H9 (cell line): ENCODE measurements around the gene VWF. TPM values are rescaled to one million over a fixed set of nuclear protein-coding genes. Genes with fewer than 3 reads are reported as not detected.

Source experiments
- DNase-seq: peaks from one replicate; pipeline ENCODE4 v3.0.0-alpha.2; 2017
- H2AFZ ChIP-seq: one replicate; pipeline ENCODE4 v1.6.1; 2013; ENCODE audit warnings: mild to moderate bottlenecking, low read length, control low read depth, moderate library complexity
- H2AK5ac ChIP-seq: 2 replicates; pipeline ENCODE4 v1.6.1; 2013; ENCODE audit warnings: low read length, control low read depth, mixed read lengths; ENCODE audit not compliant: insufficient read length
- H2BK120ac ChIP-seq: one replicate; pipeline ENCODE4 v1.6.1; 2013; ENCODE audit warnings: low read depth, mild to moderate bottlenecking, low read length, control low read depth, inconsistent platforms; ENCODE audit not compliant: poor library complexity, severe bottlenecking
- H2BK12ac ChIP-seq: 2 replicates; pipeline ENCODE4 v1.6.1; 2013; ENCODE audit warnings: low read length, control low read depth, mixed read lengths, low read depth; ENCODE audit not compliant: insufficient read length
- H2BK15ac ChIP-seq: 2 replicates; pipeline ENCODE4 v1.6.1; 2013; ENCODE audit warnings: low read depth, low read length, control low read depth
- H2BK20ac ChIP-seq: one replicate; pipeline ENCODE4 v1.6.1; 2013; ENCODE audit warnings: low read depth, mild to moderate bottlenecking, low read length, control low read depth, inconsistent platforms; ENCODE audit not compliant: poor library complexity, severe bottlenecking
- H2BK5ac ChIP-seq: 2 replicates; pipeline ENCODE4 v1.6.1; 2013; ENCODE audit warnings: low read length, control low read depth, mixed read lengths; ENCODE audit not compliant: insufficient read length
- H3K14ac ChIP-seq: 2 replicates; pipeline ENCODE4 v1.6.1; 2013; ENCODE audit warnings: low read length, control low read depth; ENCODE audit not compliant: insufficient read depth
- H3K18ac ChIP-seq: 2 replicates; pipeline ENCODE4 v1.6.1; 2013; ENCODE audit warnings: low read depth, mild to moderate bottlenecking, mixed read lengths, low read length, control low read depth; ENCODE audit not compliant: insufficient read length
- H3K23ac ChIP-seq: 2 replicates; pipeline ENCODE4 v1.6.1; 2013; ENCODE audit warnings: low read length, control low read depth, mixed read lengths, low read depth; ENCODE audit not compliant: insufficient read length
- H3K23me2 ChIP-seq: 2 replicates; pipeline ENCODE4 v1.6.1; 2013; ENCODE audit warnings: low read depth, mild to moderate bottlenecking, mixed read lengths, low read length, control low read depth; ENCODE audit not compliant: insufficient read length, poor library complexity, severe bottlenecking
- H3K27ac ChIP-seq: 2 replicates; pipeline ENCODE4 v1.5.1; 2013; ENCODE audit warnings: low read length, control low read depth, mixed read lengths, low read depth; ENCODE audit not compliant: insufficient read length
- H3K27me3 ChIP-seq: 2 replicates; pipeline ENCODE4 v1.6.1; 2013; ENCODE audit warnings: low read length, control low read depth, inconsistent platforms; ENCODE audit not compliant: insufficient read depth
- H3K4ac ChIP-seq: 2 replicates; pipeline ENCODE4 v1.6.1; 2013; ENCODE audit warnings: low read depth, mild to moderate bottlenecking, control low read depth, inconsistent platforms, low read length, moderate library complexity
- H3K4me1 ChIP-seq: 2 replicates; pipeline ENCODE4 v1.6.1; 2013; ENCODE audit warnings: low read length, control low read depth, inconsistent platforms; ENCODE audit not compliant: insufficient read depth
- H3K4me2 ChIP-seq: 2 replicates; pipeline ENCODE4 v1.6.1; 2013; ENCODE audit warnings: low read length, control low read depth, mixed read lengths; ENCODE audit not compliant: insufficient read length, insufficient read depth
- H3K56ac ChIP-seq: 2 replicates; pipeline ENCODE4 v1.6.1; 2013; ENCODE audit warnings: low read depth, mild to moderate bottlenecking, mixed read lengths, low read length, control low read depth; ENCODE audit not compliant: insufficient read length
- H3K79me1 ChIP-seq: 2 replicates; pipeline ENCODE4 v1.6.1; 2013; ENCODE audit warnings: low read depth, mild to moderate bottlenecking, moderate library complexity, low read length, control low read depth, inconsistent platforms; ENCODE audit not compliant: insufficient read depth, poor library complexity, severe bottlenecking
- H3K79me2 ChIP-seq: 2 replicates; pipeline ENCODE4 v1.6.1; 2013; ENCODE audit warnings: low read length, control low read depth, inconsistent platforms; ENCODE audit not compliant: insufficient read depth
- H3K9ac ChIP-seq: 2 replicates; pipeline ENCODE4 v1.6.1; 2013; ENCODE audit warnings: low read length, control low read depth, mixed read lengths; ENCODE audit not compliant: insufficient read length; ENCODE audit errors: extremely low read depth
- H3K9me3 ChIP-seq: one replicate; pipeline ENCODE4 v1.6.1; 2013; ENCODE audit warnings: low read depth, low read length, inconsistent platforms; ENCODE audit not compliant: control insufficient read depth
- H3T11ph ChIP-seq: one replicate; pipeline ENCODE4 v1.6.1; 2013; ENCODE audit warnings: mild to moderate bottlenecking, low read length, control low read depth, inconsistent platforms
- H4K20me1 ChIP-seq: one replicate; pipeline ENCODE4 v1.6.1; 2013; ENCODE audit not compliant: control insufficient read depth, insufficient read length, insufficient read depth
- H4K5ac ChIP-seq: 2 replicates; pipeline ENCODE4 v1.6.1; 2013; ENCODE audit warnings: low read depth, mild to moderate bottlenecking, mixed read lengths, low read length, control low read depth; ENCODE audit not compliant: insufficient read length
- H4K8ac ChIP-seq: replicated peaks from 2 replicates; pipeline ENCODE4 v1.6.1; 2013; ENCODE audit warnings: low read length, control low read depth, mixed read lengths, low read depth; ENCODE audit not compliant: insufficient read length
- H4K91ac ChIP-seq: 2 replicates; pipeline ENCODE4 v1.6.1; 2013; ENCODE audit warnings: low read depth, mild to moderate bottlenecking, moderate library complexity, mixed read lengths, low read length, control low read depth; ENCODE audit not compliant: insufficient read length
- H3K27ac Mint-ChIP-seq, 3 experiments: 2 replicates in 2 of 3; 3 replicates in 1 of 3; pipeline ENCODE4 v1.8.0; 2020 to 2021; ENCODE audit warnings: mixed read lengths in 3 of 3, mild to moderate bottlenecking in 1 of 3, moderate library complexity in 1 of 3
- H3K27me3 Mint-ChIP-seq: 2 replicates; pipeline ENCODE4 v1.8.0; 2021; ENCODE audit warnings: low read depth, mild to moderate bottlenecking, moderate library complexity, mixed read lengths
- H3K36me3 Mint-ChIP-seq, 3 experiments: 2 replicates in 2 of 3; 3 replicates in 1 of 3; pipeline ENCODE4 v1.8.0; 2020 to 2021; ENCODE audit warnings: low read depth in 3 of 3, mixed read lengths in 3 of 3; ENCODE audit not compliant: insufficient read depth in 1 of 3
- H3K4me1 Mint-ChIP-seq, 2 experiments: 2 replicates each; pipeline ENCODE4 v1.8.0; 2020; ENCODE audit warnings: mixed read lengths in 2 of 2
- H3K4me3 Mint-ChIP-seq, 2 experiments: 2 replicates in 1 of 2; 3 replicates in 1 of 2; pipeline ENCODE4 v1.8.0; 2020 to 2021; ENCODE audit warnings: mild to moderate bottlenecking in 2 of 2, mixed read lengths in 2 of 2, moderate library complexity in 1 of 2
- H3K9me3 Mint-ChIP-seq, 2 experiments: 2 replicates in 1 of 2; 3 replicates in 1 of 2; pipeline ENCODE4 v1.8.0; 2020; ENCODE audit warnings: mild to moderate bottlenecking in 2 of 2, mixed read lengths in 2 of 2, moderate library complexity in 1 of 2
- CTCF ChIP-seq: fragments of 200-600 bp; sonication (generic); conservative IDR thresholded peaks from 3 replicates; pipeline ENCODE4 v1.8.0; 2021; ENCODE audit warnings: antibody characterized with exemption, mild to moderate bottlenecking
- WGBS: extraction: QIAGEN DNeasy Blood & Tissue Kit; methylation state at CpG from one replicate; pipeline ENCODE4 v1.1.7; 2013; ENCODE audit warnings: missing lambda C conversion rate, low lambda C conversion rate, mixed read lengths; ENCODE audit not compliant: insufficient read length; ENCODE audit errors: extremely low coverage; 5-methylcytosine and 5-hydroxymethylcytosine counted together
- total RNA-seq: library from RNA; stranded (reverse); gene quantifications from 2 replicates; pipeline ENCODE4 v1.2.1, GENCODE V29; 2021

Gene VWF
- total RNA-seq, 1 experiment from 2014 or later, result 0.17 TPM

GRCh38 chr12:6049992-6050391 lies 74.5 kb downstream of the VWF start:
- Histone ChIP-seq H2BK12ac (no peak overlapping the region), H3K23ac (no peak overlapping the region), H3K79me1 (no peaks in the 10 kb centered on the region), H3K4me2 (no peak overlapping the region), H3K23me2 (no peaks in the 10 kb centered on the region), H4K5ac (no peak overlapping the region), H2BK5ac (no peak overlapping the region), H3K27ac (no peak overlapping the region), H3K4ac (no peak overlapping the region), H3K27me3 (no peaks in the 10 kb centered on the region), H3K14ac (no peak overlapping the region), H4K8ac (no peak overlapping the region), H3K9me3 (no peaks in the 10 kb centered on the region), H2AFZ (no peak overlapping the region), H2AK5ac (no peak overlapping the region), H3T11ph (no peak overlapping the region), H4K20me1 (no peaks in the 10 kb centered on the region), H3K9ac (no peak overlapping the region), H4K91ac (no peak overlapping the region), H2BK15ac (no peak overlapping the region), H3K4me1 (no peaks in the 10 kb centered on the region), H3K56ac (no peak overlapping the region), H2BK20ac (no peak overlapping the region), H2BK120ac (no peak overlapping the region), H3K79me2 (no peaks in the 10 kb centered on the region), H3K18ac (no peak overlapping the region)
- Mint-ChIP-seq H3K4me1 (0 out of 4 replicates have a peak, but pooled peaks cover 0 to 4% of the 10 kb centered on the region in 2 experiments), H3K4me3 (no peak overlapping the region), H3K36me3 (no peaks in the 10 kb centered on the region), H3K27me3 (peaks cover 17% of the 10 kb centered on the region), H3K27ac (no peak overlapping the region), H3K9me3 (no peaks in the 10 kb centered on the region)
- TF ChIP-seq CTCF, result peak; percentile 35; the same call in 2 of the 3 replicates
- no CpG with 5 or more reads among the region's 8 CpGs for WGBS
- DNase-seq, result peak; percentile 62
